Fibroblast of skin of abdomen (primary cell): ENCODE data around the gene BCKDK.
A peak's percentile ranks its signal among the peaks of the same experiment; 100 is the strongest.
"Not testable (repeated sequence)": the region's sequence is repeated elsewhere in the genome, so short reads cannot be mapped to it uniquely, and the experiment has no call there.

Experiments
- DNase-seq: peaks from one replicate; pipeline ENCODE4 v3.0.0-alpha.2; 2013

The BCKDK gene

DNA sequence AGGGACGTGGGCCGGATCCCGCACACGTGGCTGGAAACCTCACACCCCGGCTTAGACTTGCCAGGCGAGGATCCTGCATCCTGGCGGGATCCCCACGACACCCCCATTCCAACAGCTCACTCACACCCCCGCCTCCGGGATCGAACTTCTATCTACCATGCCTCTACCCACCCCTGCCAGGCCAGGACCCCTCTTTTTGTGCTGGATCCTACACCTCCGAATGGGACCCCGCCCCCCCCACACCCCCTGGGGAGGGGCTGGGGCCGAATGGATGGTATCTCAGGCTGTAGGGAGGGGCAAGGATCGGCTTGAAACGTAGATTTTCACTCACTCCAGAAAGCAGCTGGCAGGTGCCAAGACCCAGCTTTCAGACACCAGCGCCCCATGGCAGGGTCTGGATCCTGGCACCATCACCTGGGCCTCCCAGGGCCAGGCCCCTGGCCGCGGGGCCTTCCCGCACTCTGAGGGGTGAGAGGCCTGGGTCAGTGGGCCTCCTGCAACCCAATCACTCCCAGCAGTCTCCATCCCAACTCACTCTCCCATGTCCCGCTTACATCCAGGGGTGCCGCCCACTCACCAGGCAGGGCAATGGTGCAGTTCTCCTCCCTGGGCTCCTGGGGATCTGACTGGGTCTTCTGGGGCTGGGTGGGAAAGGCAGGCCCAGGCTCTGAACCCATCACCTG is 35.0 kb downstream of the BCKDK start:
- no peak for DNase-seq

DNA sequence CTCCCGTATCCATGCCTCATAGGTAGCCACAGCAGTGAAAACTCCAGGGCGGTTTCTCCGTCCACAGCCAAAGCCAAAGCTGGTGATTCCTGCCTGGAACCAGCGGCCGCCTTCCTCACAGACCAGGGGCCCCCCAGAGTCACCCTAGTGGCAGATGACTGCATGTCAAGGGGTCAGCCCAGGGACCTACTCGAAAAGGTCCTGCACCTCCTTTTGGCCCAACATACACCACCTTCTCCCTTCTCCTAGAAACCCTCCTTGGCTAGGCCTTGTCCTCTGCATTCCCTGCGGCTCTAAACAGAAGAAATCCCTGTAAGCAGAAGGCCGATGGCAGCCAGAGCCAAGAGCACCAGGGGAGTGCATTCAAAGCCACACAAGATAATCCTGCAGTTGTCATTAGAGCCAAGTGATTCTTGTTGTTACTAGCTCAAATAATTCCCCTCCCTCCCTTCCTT is 35.5 kb downstream of the BCKDK start:
- DNase-seq, result no peak

DNA sequence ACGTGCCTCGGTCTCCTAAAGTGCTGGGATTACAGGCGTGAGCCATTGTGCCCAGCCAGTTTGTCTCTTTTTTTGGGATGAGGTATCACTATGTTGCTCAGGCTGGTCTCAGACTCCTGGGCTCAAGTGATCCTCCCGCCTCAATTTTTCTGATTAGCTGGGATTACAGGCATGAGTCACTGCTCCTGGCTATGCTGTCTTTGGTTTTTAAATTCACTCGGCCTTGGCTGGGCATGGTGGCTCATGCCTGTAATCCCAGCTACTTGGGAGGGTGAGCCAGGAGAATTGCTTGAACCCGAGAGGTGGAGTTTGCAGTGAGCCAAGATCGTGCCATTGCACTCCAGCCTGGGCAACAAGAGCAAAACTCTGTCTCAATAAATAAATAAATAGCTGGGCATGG is 36.2 kb downstream of the BCKDK start:
- peak; percentile 10 for DNase-seq

DNA sequence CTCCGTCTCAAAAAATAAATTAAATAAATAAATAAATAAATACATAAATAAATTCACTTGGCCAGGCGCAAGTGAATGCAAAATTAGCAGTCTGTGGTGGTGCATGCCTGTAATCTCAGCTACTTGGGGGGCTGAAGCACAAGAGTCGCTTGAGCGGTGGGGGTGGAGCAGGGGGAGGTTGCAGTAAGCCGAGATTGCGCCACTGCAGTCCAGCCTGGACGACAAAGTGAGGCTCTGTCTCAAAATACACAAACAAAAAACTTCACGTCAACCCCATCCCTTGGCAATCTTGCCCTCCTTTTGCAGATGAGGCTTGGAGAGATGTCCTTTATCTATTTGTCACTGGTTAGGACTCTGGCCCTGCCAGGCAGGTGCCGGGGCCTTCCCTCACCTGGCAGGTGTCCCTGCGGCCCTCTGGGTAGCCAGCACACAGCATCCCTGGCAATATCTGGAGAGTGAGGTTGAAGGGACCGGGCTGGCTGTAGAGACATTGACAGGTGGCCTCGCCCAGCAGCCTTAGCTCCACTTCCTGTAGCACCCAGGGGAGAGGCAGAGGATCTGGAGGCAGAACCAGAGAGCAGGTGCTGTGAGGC is 37.3 kb downstream of the BCKDK start:
- no peak for DNase-seq

DNA sequence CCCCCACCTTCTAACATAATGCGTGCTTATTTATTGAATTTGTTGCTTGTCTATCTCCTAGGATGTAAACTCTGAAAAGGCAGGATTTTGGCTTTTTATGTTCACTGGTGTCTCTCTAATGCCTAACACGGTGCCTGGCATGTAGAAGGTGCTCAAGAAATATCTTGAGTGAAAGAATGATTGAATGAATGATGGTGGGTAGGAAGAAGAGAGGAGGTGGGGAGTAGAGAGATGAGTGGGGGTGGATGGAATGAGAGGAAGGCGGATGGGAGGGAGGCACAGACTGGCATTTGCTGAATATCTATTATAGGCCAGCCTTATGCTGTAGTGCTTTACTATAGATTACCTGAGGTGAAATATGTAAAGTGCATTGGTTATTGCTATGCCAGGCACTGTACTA is 39.4 kb downstream of the BCKDK start:
- no peak for DNase-seq

DNA sequence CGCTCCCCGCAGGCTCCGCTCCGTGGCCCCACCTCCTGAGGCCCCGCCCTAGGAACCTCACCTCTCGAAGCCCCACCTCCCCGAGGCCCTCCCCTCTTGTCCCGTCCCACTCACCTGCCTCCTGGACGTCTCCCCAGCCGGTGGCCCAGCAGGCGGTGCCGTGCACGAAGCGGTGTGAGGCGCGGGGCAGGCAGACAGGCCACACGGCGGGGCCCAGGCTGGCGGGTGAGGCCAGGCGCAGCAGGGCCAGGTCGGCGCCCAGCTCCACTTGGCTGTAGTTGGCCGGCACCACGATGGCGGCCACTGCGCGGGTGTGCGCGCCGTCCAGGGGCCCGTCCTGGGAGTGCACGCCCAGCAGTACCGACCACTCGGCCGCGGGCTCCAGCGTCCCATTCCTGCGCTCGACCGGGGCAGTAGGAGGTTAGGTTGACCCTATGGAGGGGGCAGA is 40.1 kb downstream of the BCKDK start:
- no peak for DNase-seq

DNA sequence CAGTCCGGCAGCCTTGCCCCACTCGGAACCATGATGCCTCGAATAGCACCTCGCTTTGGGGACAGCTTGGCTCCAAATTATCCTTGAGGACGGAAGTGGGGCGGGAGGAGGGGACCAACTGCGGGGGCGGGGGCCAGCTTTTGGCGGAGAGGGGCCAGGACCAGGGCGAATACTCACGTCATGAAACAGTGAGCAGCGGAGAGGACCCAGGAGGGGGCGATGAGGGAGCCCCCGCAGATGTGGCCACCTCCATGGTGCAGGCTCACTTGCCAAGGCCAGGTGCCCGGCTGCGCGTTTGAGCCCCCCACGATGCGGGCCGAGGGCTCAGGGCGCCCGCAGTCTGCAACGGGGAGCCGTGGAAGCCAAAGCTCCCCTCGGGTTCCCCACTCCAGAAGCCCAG is 40.7 kb downstream of the BCKDK start:
- no peak for DNase-seq

DNA sequence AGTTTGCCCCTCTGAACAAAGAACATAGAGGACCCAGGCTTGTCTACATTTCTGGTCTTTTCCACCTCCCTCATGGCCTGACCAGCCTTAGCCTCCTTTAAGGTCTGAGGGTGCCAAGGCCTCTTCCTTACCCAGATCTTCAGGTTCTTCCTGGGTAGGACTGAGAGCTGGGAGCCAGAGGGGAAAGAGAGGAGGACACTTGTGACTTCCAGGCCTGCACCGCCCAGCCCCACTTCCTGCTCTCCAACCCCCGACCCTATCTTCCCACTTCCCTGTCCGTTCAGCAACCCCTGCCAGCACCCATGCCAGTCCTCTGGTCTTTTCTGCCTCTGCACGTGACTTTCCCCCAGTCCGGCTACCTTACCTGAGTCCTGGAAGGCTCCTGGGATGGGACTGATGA is 41.1 kb downstream of the BCKDK start:
- DNase-seq, result no peak

DNA sequence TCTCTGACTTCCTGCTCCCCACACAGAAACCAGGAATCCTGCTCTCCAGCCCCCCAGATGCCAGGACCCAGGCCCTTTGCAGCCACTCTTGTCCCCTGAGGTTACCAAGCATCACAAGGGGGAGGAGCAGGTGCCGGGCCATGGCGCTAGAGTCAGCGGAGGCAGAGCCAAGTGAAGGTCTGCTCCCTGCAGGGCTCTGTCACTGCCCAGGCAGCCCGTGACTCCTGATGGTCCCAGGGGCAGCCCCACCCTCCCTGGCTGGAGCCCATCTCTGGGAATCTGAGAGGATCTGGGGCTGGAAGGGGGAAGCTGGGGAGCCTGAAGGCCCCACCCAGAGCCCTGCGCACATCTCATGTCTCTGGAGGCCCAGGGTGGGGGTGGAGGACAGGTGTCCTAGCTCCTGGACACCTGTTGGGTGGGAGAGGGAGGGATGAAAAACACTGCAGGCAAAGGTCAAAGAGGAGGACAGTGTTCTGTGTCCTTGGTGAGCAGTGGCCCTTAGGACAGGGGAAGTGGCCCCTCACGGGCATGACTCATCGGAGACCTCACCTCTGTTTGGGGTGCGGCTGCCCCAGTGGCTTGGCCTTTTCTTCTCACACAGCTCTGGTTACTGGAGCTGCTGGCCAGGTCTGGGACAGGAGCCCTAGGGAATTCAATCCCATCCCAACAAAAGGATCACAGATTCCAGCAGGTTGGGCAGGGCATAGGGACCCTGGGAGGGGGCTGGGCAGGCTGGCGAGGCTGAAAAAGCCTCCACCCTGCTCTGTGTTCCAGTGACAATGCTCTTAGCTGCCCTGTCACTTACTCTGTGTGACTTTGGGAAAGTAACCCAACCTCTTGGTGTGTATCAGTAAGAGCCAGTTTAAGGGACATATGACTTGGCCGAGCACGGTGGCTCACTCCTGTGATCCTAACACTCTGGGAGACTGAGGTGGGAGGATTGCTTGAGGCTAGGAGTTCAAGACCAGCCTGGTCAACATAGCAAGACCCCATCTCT is 42.0 kb downstream of the BCKDK start, which contains the start of gene PRSS36:
Gene PRSS36, minus strand, starts transcription at position 173 of the 997 bp plus-strand sequence. Its CDS starts 31 bp downstream, at position 142.
- DNase-seq, result no peak

DNA sequence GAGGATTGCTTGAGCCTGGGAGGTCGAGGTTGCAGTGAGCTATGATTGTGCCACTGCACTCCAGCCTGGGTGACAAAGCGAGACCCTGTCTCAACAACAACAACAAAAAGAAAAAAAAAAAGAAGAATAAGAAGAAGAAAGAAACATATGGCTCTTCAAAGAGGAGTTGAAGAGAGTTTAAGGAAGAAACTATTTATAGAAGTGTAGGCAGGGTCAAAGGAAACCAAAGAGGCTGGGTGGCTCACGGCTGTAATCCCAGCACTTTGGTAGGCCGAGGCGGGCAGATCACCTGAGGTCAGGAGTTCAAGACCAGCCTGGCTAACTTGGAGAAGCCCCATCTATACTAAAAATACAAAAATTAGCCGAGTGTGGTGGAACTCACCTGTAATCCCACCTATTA is 42.8 kb downstream of the BCKDK start:
- DNase-seq, result not testable (repeated sequence)

DNA sequence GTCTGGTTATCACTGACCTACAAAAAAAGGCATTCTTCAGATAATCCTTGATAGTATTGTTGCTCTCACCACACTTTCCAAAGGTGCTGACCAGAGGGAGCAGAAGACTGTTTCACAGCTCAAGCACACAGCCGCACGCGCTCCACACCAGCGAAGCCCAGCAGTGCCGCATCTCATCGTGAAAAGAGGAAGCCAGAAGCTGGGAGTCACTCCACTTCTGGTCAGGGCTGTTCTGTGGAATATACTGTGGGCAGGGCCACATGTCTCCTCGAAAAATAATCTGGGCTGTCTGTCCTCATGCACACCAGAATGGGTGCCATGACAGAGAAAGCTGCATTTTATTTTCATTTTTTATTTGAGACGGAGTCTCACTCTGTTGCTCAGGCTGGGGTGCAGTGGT is 49.0 kb downstream of the BCKDK start:
- DNase-seq, result no peak
